ES-I3 (cell line): ENCODE results near the gene ARSA.

Experiments
- H3K36me3 ChIP-seq: 2 replicates; pipeline ENCODE4 v1.6.1; 2013; ENCODE audit warnings: mild to moderate bottlenecking, low read length, control low read depth, moderate library complexity; ENCODE audit not compliant: insufficient read depth
- H3K4me1 ChIP-seq: 2 replicates; pipeline ENCODE4 v1.6.1; 2013; ENCODE audit warnings: mild to moderate bottlenecking, control low read depth, low read length; ENCODE audit not compliant: insufficient read depth
- H3K9ac ChIP-seq: 2 replicates; pipeline ENCODE4 v1.6.1; 2013; ENCODE audit warnings: low read depth, mild to moderate bottlenecking, low read length, moderate library complexity
- H3K9me3 ChIP-seq: 2 replicates; pipeline ENCODE4 v1.6.1; 2013; ENCODE audit warnings: mild to moderate bottlenecking, low read length, moderate library complexity; ENCODE audit not compliant: control insufficient read depth, insufficient read depth

ARSA gene

DNA sequence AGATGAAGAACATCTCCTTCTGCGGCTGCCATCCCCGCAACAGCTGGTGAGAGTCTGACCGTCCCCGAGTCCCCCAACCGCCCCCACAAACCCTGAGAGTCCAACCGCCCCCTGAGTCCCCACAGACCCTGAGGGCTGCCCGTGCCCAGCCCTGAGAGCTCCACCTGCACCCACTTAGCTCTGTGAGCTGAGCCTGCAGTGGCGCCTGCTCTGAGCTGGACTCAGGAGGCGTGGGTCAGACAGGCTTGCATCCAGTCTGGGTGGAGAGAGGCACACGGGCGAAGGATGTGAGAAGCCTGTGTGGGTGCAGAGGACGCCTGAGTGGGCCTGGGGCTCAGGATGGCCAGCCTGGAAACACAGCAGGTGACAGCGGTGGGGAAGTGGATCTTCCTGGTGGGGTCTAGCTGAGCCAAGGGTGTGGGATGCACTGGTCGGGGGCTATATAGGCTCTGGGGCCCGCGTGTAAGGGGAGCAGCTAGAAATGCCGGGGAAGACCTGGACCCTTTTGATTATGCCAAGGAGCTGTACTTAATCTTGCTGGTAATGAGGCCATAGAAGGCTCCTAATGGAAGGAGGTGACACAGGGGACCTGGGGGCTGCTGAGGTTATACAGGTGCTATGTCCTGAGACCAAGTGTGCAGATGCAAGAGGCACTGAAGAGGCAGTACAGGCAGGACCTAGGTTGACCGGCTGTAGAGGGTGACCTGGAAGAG lies 20.9 kb downstream of the ARSA start:
- Histone ChIP-seq H3K9me3 (no peaks in the 10 kb centered on the region), H3K4me1 (no peaks in the 10 kb centered on the region), H3K9ac (no peak overlapping the region), H3K36me3 (no peaks in the 10 kb centered on the region)

DNA sequence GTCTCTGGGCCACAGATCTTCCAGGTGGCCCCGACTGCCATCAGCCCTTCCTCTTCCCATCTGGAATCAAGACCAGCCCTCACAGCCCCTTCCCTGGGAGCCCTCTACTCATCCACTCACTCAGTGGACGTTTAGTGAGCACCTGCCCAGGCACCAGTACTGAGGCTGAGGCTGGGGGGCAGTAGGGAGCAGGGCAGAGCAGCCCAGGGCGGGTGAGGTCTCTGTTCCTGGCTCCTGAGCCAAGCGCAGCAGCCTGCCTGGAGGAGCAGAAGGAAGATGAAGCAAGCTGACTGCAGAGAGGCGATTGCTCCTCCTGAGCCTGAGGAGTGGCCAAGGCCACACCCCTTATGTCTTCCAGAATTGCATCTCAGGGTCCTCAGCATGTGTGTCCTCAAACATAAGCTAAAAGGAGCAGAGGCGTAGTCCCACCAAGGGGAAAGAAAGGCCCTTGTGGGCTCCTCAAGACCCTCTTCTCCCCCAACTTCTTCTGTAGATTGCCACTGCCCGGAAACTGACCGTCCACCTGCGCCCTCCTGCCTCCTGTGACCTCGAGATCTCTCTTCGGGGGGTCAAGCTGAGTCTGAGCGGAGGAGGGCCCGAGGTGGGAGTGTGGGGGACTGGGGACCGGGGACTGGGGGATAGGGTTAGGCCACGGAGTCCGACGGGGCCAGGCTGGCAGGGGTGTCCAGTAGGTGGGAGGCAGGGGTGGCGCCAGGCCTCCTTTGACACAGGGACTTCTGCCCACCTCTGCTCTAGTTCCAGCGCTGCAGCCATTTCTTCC lies 21.6 kb downstream of the ARSA start:
- no peak overlapping the region for H3K9ac ChIP-seq
- H3K4me1 ChIP-seq: no peaks in the 10 kb centered on the region; the same call in 1 of the 2 replicates
- H3K36me3 ChIP-seq: no peaks in the 10 kb centered on the region
- H3K9me3 ChIP-seq: no peaks in the 10 kb centered on the region

DNA sequence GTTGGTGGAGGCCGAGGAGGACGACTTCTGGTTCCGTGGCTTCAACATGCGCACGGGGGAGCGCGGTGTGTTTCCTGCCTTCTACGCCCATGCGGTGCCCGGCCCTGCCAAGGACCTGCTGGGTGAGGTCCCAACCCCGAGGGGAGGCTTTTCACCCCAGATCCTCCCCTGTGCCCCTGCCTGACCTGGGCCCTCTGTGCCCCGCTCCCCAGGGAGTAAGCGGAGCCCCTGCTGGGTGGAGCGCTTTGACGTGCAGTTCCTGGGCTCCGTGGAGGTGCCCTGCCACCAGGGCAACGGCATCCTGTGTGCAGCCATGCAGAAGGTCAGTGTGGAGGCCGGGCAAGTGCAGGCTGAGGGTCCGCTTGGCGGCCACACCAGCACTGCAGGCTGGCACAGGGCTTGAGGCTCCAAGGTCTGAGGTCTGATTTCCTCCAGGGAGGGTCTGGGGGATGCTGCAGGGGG lies 22.3 kb downstream of the ARSA start:
- Histone ChIP-seq H3K4me1 (no peaks in the 10 kb centered on the region; the same call in 1 of the 2 replicates), H3K36me3 (no peaks in the 10 kb centered on the region)

DNA sequence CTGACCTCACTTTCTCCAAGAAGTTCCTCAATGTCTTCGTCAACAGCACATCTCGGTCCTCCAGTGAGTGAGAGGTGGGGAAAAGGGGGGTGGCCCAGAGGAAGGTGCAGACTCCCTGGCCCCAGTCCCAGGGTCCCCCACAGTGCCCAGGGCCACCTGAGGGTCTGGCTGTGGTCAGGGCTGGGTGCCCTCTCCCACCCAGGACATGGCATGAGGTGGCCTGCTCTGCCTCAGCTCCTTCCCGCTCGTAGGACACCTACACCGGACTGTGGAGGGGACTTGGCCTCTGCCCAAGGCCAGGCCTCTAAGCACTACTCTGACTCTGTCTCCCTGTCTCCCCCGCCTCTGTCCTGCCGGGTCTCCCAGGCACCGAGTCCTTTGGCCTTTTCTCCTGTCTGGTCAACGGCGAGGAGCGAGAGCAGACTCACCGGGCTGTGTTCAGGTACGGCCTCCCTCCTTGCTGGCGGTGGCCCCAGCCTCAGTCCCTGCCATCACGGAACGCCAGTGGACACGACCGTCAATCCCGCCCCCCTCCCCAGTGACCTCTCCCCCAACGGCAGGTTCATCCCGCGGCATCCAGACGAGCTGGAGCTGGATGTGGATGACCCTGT lies 22.8 kb downstream of the ARSA start:
- no peaks in the 10 kb centered on the region for H3K36me3 ChIP-seq
- H3K4me1 ChIP-seq: no peaks in the 10 kb centered on the region; the same call in 1 of the 2 replicates
- no peaks in the 10 kb centered on the region for H3K9me3 ChIP-seq
- no peak overlapping the region for H3K9ac ChIP-seq

More for the DNA sequence above, 22.3 kb downstream of the ARSA start:
- Histone ChIP-seq H3K9ac (no peak overlapping the region), H3K9me3 (no peaks in the 10 kb centered on the region)

DNA sequence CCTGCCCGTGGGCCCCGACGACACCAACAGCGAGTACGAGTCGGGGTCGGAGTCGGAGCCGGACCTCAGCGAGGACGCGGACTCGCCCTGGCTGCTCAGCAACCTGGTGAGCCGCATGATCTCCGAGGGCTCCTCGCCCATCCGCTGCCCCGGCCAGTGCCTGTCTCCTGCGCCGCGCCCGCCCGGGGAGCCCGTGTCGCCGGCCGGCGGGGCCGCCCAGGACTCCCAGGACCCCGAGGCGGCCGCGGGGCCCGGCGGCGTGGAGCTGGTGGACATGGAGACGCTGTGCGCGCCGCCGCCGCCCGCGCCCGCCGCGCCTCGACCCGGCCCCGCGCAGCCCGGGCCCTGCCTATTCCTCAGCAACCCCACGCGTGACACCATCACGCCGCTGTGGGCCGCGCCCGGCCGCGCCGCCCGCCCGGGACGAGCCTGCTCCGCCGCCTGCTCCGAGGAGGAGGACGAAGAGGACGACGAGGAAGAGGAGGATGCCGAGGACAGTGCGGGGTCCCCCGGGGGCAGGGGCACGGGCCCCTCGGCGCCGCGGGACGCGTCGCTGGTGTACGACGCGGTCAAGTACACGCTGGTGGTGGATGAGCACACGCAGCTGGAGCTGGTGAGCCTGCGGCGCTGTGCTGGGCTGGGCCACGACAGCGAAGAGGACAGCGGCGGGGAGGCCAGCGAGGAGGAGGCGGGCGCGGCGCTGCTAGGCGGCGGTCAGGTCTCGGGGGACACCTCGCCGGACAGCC lies 23.5 kb downstream of the ARSA start:
- Histone ChIP-seq H3K9me3 (no peaks in the 10 kb centered on the region), H3K9ac (peak overlapping the region; percentile 20; the same call in 1 of the 2 replicates), H3K4me1 (no peaks in the 10 kb centered on the region; the same call in 1 of the 2 replicates), H3K36me3 (no peaks in the 10 kb centered on the region)

DNA sequence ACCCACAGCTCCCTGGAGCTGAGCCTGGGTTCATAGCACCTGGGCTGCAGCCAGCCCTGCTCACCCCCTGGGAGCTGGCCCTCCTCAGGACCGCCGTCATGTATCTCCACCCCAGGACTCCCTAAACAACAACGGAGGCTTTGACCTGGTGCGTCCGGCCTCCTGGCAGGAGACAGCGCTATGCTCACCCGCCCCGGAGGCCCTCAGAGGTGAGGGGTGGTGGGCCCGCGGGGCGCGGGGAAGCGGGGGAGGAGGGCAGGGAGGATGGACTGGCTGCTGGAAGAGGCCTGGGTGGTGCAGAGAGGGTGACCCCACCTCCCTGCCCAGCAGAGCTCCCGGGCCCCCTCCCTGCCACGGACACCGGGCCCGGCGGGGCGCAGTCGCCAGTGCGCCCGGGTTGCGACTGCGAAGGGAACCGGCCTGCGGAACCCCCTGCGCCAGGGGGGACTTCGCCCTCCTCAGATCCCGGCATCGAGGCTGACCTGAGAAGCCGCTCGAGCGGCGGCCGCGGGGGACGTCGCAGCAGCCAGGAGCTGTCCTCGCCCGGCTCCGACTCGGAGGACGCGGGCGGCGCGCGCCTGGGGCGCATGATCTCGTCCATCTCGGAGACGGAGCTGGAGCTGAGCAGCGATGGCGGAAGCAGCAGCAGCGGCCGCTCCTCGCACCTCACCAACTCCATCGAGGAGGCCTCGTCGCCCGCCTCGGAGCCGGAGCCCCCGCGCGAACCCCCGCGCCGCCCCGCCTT lies 24.3 kb downstream of the ARSA start:
- Histone ChIP-seq H3K9ac (peak overlapping the region; percentile 20; the same call in 1 of the 2 replicates), H3K9me3 (no peaks in the 10 kb centered on the region), H3K36me3 (no peaks in the 10 kb centered on the region), H3K4me1 (no peaks in the 10 kb centered on the region; the same call in 1 of the 2 replicates)

DNA sequence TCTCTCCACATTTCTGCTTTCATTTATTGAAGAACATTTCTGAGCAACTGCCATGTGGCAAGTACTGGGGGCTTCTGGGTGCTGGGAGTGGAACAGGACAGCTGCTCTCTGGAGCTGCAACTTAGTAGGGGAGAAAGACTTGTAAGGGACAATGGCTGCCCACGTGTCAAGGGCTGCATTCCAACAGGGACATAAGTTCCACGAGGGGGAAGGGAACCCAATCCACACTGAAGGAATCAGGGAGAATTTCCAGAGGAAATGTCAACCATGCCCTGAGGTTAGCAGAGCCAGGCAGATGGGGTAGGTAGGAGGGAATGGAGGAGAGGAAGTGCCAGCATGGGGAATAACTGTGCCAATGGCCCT lies 25.6 kb downstream of the ARSA start:
- H3K36me3 ChIP-seq: no peaks in the 10 kb centered on the region
- no peaks in the 10 kb centered on the region; the same call in 1 of the 2 replicates for H3K4me1 ChIP-seq
- H3K9ac ChIP-seq: no peak overlapping the region
- H3K9me3 ChIP-seq: no peaks in the 10 kb centered on the region

DNA sequence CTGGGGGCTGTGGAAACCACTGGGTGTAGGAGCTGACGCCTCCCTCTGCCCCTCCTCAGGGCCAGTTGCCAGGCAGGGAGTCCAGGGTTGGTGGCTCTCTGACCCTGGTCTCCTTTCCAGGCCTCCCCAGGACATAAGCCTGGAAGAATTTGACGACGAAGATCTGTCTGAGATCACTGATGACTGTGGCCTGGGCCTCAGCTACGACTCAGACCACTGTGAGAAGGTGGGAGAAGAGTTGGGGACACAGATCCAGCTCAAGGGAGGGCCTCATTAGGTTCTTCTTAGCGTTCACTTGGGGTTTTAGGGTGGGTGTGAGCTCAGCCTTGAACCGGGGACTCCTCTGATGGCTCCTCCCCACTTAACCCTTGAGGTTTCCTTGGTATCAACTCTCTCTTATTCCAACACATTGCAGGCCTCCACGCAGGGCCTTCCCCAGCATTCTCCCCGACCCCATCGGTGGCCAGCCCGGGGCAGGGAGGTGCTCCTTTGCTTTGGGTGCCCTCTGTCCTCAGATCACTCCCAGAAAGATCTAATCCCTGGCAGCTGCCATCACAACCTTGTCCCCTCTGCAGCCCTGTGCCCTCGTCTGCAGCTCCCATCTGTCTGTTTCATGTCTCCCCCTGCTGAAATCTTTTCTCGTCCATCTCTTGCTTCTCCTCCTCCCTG lies 26.1 kb downstream of the ARSA start:
- no peaks in the 10 kb centered on the region for H3K36me3 ChIP-seq
- H3K9ac ChIP-seq: no peak overlapping the region

DNA sequence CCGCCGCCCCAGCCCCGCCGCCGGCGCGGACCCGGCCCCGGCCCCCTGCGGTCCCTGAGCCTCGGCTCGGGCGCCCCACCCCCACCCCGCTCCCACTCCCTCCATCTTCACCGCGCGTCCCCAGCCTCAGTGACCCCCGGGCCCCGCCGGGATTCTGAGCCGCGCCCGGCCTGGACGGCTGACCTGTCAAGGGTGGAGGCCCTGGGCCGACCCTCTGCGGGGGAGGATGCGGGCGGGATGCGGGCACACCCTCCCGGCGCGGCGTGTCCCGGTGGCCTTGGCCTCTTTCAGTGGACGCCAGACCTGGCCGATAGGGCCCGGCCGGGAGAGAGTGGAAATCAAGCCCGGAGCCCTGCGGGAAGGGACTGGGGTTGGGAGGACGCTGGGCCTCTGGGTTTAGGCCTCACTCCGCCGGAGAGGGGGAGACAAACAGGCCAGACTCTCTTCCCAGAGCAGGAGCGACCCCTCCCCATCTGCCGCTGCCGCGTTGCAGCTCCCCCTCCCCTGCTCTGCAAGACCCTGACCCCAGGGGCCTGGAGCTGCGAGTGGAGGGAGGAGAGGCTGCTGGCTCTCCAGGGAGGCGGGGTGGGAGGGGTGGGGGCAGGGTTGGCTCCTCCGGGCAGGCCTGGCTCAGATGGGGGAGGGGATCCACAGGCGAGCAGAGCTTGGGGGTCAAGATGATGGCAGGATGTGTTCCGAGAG lies 26.8 kb downstream of the ARSA start:
- H3K36me3 ChIP-seq: no peaks in the 10 kb centered on the region
- H3K9me3 ChIP-seq: no peaks in the 10 kb centered on the region
- H3K4me1 ChIP-seq: no peaks in the 10 kb centered on the region; the same call in 1 of the 2 replicates
- H3K9ac ChIP-seq: no peak overlapping the region

More for the DNA sequence above, 26.1 kb downstream of the ARSA start:
- Histone ChIP-seq H3K9me3 (no peaks in the 10 kb centered on the region), H3K4me1 (no peaks in the 10 kb centered on the region; the same call in 1 of the 2 replicates)

DNA sequence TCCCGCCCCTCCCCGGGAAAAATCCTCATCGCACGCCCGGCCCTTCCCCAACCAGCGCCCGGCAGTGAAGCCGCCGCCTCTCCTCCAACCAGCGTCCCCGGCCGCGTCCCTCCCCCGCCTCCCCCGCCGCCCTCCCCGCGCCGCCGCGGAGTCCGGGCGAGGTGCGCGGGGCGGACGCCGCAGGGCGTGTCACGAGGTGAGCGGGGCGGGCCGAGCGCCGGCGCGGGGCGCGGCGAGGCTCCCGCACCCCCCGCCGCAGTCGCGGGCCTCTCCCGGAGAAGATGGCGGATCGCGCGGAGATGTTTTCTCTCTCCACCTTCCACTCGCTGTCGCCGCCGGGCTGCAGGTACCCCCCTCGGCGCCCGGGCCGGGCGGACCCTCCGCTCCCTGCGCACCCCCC lies 27.4 kb downstream of the ARSA start, which contains the start of gene MAPK8IP2:
Gene MAPK8IP2 (plus strand): TSS at position 256 of the 400 bp plus-strand sequence. CDS start 26 bp downstream, at position 282.
- no peaks in the 10 kb centered on the region for H3K9me3 ChIP-seq
- no peaks in the 10 kb centered on the region for H3K36me3 ChIP-seq
- H3K9ac ChIP-seq: no peak within 1 kb of the TSS
- H3K4me1 ChIP-seq: no peaks in the 10 kb centered on the region; the same call in 1 of the 2 replicates

DNA sequence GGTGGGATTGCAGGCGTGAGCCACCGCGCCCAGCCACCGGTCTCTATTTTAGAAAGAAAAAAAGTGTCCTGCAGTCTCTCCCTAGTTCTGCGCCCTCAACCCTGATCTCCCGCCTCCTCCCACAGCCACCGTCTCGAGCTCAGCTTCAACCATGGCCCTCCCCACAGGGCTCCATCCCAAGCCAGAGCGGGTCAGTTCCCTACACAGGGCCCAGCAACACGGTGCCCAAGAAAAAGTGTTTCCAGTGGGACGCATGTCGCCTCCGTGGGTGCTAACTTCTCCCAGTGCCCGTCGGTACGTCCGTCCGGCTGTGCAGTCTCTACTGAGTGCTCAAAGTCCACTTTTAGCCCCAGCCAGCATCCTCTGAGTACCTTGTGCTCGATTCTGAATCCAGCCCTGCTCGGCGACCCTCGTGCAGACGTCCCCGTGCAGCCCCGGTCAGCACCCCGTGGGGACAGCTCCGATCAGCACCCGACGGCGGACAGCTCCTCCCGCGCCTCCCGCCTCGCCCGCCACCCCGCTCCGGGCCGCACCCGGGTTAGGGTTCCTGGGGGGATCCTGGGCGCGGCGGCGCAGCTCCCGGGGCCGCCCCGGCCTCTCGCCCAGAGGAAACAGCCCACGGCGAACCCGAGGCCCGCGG lies 28.0 kb downstream of the ARSA start:
- Histone ChIP-seq H3K9ac (no peak overlapping the region), H3K4me1 (no peaks in the 10 kb centered on the region; the same call in 1 of the 2 replicates), H3K36me3 (no peaks in the 10 kb centered on the region), H3K9me3 (no peaks in the 10 kb centered on the region)

DNA sequence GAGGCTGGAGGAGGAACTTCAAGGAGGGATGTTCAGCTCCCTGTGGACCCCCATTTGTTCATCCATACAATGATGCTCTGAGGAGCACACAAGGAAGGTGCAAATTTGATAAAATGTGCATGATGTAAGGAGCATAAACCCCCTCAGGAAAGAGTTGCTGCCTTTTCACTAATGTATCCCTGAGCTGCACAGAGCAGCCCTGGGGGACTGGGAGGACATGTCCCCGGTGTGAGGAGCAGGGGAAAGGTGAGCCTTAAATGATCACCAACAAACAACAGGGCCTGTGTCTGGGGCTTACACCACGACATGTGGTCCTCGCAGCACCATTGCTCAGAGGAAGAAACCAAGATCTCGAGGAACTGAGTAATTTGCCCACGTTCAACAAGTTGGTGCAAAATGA lies 30.9 kb downstream of the ARSA start:
- Histone ChIP-seq H3K9me3 (no peaks in the 10 kb centered on the region), H3K9ac (no peak overlapping the region), H3K4me1 (no peaks in the 10 kb centered on the region; the same call in 1 of the 2 replicates), H3K36me3 (no peaks in the 10 kb centered on the region)
